Measurements from ENCODE around the gene ARHGEF2. TPM values are rescaled to one million over a fixed set of nuclear protein-coding genes. Genes with fewer than 3 reads are reported as not detected.

ARHGEF2 gene
- total RNA-seq, 1 experiment from 2014 or later: 69.5 TPM

- TF ChIP-seq NFE2L1 (CRISPR knock-in tag; IDR thresholded peaks at IDR 0.05): no peak
- no peak for TF ChIP-seq PRRX2 (CRISPR knock-in tag; IDR thresholded peaks at IDR 0.05)
- TF ChIP-seq ZNF263 (CRISPR knock-in tag; IDR thresholded peaks at IDR 0.05; ENCODE audit: low read depth): no peak
- TF ChIP-seq ZNF532 (CRISPR knock-in tag; IDR thresholded peaks at IDR 0.05; ENCODE audit: borderline replicate concordance): no peak
- no peak for TF ChIP-seq JAZF1 (CRISPR knock-in tag; IDR thresholded peaks at IDR 0.05)
- TF ChIP-seq ETV6 (CRISPR knock-in tag; IDR thresholded peaks at IDR 0.05): no peak
- TF ChIP-seq CBFB (CRISPR knock-in tag; IDR thresholded peaks at IDR 0.05; ENCODE audit: low read depth): no peak
- no peak for TF ChIP-seq FOXK1 (CRISPR knock-in tag; IDR thresholded peaks at IDR 0.05)
- TF ChIP-seq MAX (CRISPR knock-in tag; IDR thresholded peaks at IDR 0.05): no peak
- no peak for TF ChIP-seq HMGA2 (CRISPR knock-in tag; IDR thresholded peaks at IDR 0.05)
- no peak for TF ChIP-seq MLX (CRISPR knock-in tag; IDR thresholded peaks at IDR 0.05)
- TF ChIP-seq NR3C1 (CRISPR knock-in tag; conservative IDR thresholded peaks at IDR 0.05; ENCODE audit: low read depth): no peak
- no peak for ATAC-seq
- H3K4me3 Mint-ChIP-seq: no peak overlapping the region
- CTCF ChIA-PET: interaction anchor here (1.0 kb wide), 1 partner anchor 15 kb away, joined by 3 read pairs; no protein-coding TSS in a partner anchor
- peaks cover 2% of the 10 kb centered on the region; the same call in 1 of the 2 replicates for H3K4me1 Mint-ChIP-seq
- peaks cover 2% of the 10 kb centered on the region; the same call in 1 of the 2 replicates for H3K27me3 Mint-ChIP-seq (ENCODE audit: low read depth)
- H3K9me3 Mint-ChIP-seq: no peaks in the 10 kb centered on the region
- POLR2A ChIA-PET: no interaction called here
- H3K36me3 Mint-ChIP-seq: peaks cover 12% of the 10 kb centered on the region
- no peak overlapping the region for H3K27ac Mint-ChIP-seq
- no peak for DNase-seq (ENCODE audit: low spot score)
Observed at GRCh38 chr1:156004843-156005584, 26.7 kb upstream of the ARHGEF2 start.

- Mint-ChIP-seq H3K27ac (no peak overlapping the region), H3K4me3 (no peak overlapping the region), H3K27me3 (ENCODE audit: low read depth) (peaks cover 2% of the 10 kb centered on the region; the same call in 1 of the 2 replicates), H3K9me3 (no peaks in the 10 kb centered on the region), H3K36me3 (peaks cover 6% of the 10 kb centered on the region), H3K4me1 (peaks cover 2% of the 10 kb centered on the region; the same call in 1 of the 2 replicates)
- no peak for ATAC-seq
- DNase-seq (ENCODE audit: low spot score): no peak
- POLR2A ChIA-PET: interaction anchor here (0.8 to 1.7 kb wide), 3 partner anchors 12 to 19 kb away, joined by 3 to 4 read pairs (median 3); no protein-coding TSS in a partner anchor
- CTCF ChIA-PET: interaction anchor here (0.8 to 4.7 kb wide), 7 partner anchors 12 to 66 kb away, joined by 3 to 22 read pairs (median 3); partner anchors contain the start of gene ARHGEF2
- TF ChIP-seq FOXP4 (CRISPR knock-in tag; IDR thresholded peaks at IDR 0.05) (no peak), GABPB1 (CRISPR knock-in tag; IDR thresholded peaks at IDR 0.05) (no peak), E2F4 (CRISPR knock-in tag; IDR thresholded peaks at IDR 0.05; ENCODE audit: borderline replicate concordance, low read depth) (no peak), ZNF317 (CRISPR knock-in tag; IDR thresholded peaks at IDR 0.05; ENCODE audit: borderline replicate concordance, low read depth) (no peak), ZNF281 (CRISPR knock-in tag; IDR thresholded peaks at IDR 0.05) (no peak), TEAD4 (CRISPR knock-in tag; IDR thresholded peaks at IDR 0.05) (no peak), SP1 (CRISPR knock-in tag; conservative IDR thresholded peaks at IDR 0.05) (no peak), ZNF121 (CRISPR knock-in tag; IDR thresholded peaks at IDR 0.05) (no peak)
Observed at GRCh38 chr1:156003923-156004188, 25.5 kb upstream of the ARHGEF2 start.
